GM06990 (cell line): ENCODE measurements around the gene MBNL3.
A peak's percentile ranks its signal among the peaks of the same experiment; 100 is the strongest.
"Not testable (repeated sequence)": the region's sequence is repeated elsewhere in the genome, so short reads cannot be mapped to it uniquely, and the experiment has no call there.

Source experiments
- DNase-seq: peaks from one replicate; pipeline ENCODE4 v3.0.0-alpha.2; 2011; ENCODE audit not compliant: insufficient read length; ENCODE audit errors: extremely low read depth
- H3K27me3 ChIP-seq: replicated peaks from 2 replicates; pipeline ENCODE4 v1.6.0; 2011; ENCODE audit warnings: low read length; ENCODE audit not compliant: control insufficient read depth, insufficient read depth
- H3K36me3 ChIP-seq: 2 replicates; pipeline ENCODE4 v1.5.1; 2011; ENCODE audit warnings: low read length; ENCODE audit not compliant: control insufficient read depth, insufficient read depth
- H3K4me3 ChIP-seq: replicated peaks from 2 replicates; pipeline ENCODE4 v1.5.1; 2011; ENCODE audit warnings: low read depth, mild to moderate bottlenecking, control low read depth, low read length
- CTCF ChIP-seq: IDR thresholded peaks from 2 replicates; pipeline ENCODE4 v1.5.1; 2011; ENCODE audit warnings: low read length, control low read depth, mild to moderate bottlenecking, inconsistent platforms; ENCODE audit not compliant: insufficient read depth, poor library complexity, severe bottlenecking

Gene MBNL3

GRCh38 chrX:132468454-132468853 is 20.4 kb downstream of the MBNL3 start:
- TF ChIP-seq CTCF, result no peak

GRCh38 chrX:132467989-132468388 is 20.8 kb downstream of the MBNL3 start:
- Histone ChIP-seq H3K27me3 (no peaks in the 10 kb centered on the region), H3K36me3 (no peaks in the 10 kb centered on the region), H3K4me3 (no peak overlapping the region)
- no peak for DNase-seq
- TF ChIP-seq CTCF, result no peak

More at GRCh38 chrX:132468454-132468853, 20.4 kb downstream of the MBNL3 start:
- Histone ChIP-seq H3K27me3 (no peaks in the 10 kb centered on the region), H3K36me3 (no peaks in the 10 kb centered on the region), H3K4me3 (no peak overlapping the region)
- DNase-seq, result no peak

GRCh38 chrX:132467026-132467425 is 21.8 kb downstream of the MBNL3 start:
- DNase-seq, result no peak
- Histone ChIP-seq H3K4me3 (no peak overlapping the region), H3K36me3 (no peaks in the 10 kb centered on the region), H3K27me3 (no peaks in the 10 kb centered on the region)
- no peak for TF ChIP-seq CTCF

- Histone ChIP-seq H3K4me3 (no peak overlapping the region), H3K27me3 (no peaks in the 10 kb centered on the region), H3K36me3 (no peaks in the 10 kb centered on the region)
- DNase-seq, result no peak
- TF ChIP-seq CTCF, result peak; percentile 51
Measured at GRCh38 chrX:132463411-132463810, 25.4 kb downstream of the MBNL3 start.

GRCh38 chrX:132461886-132462285 is 27.0 kb downstream of the MBNL3 start:
- no peak for DNase-seq
- no peak for TF ChIP-seq CTCF
- Histone ChIP-seq H3K4me3 (no peak overlapping the region), H3K36me3 (no peaks in the 10 kb centered on the region), H3K27me3 (no peaks in the 10 kb centered on the region)

GRCh38 chrX:132452911-132453550 is 35.8 kb downstream of the MBNL3 start:
- Histone ChIP-seq H3K27me3 (no peaks in the 10 kb centered on the region), H3K36me3 (no peaks in the 10 kb centered on the region), H3K4me3 (no peak overlapping the region)
- DNase-seq, result no peak
- TF ChIP-seq CTCF, result no peak

- H3K4me3 ChIP-seq, H3K36me3 ChIP-seq, DNase-seq, H3K27me3 ChIP-seq: not testable (repeated sequence)
Measured at GRCh38 chrX:132445909-132446308, 42.9 kb downstream of the MBNL3 start.
